ENCODE results near the gene PHC1.

PHC1 gene

DNA sequence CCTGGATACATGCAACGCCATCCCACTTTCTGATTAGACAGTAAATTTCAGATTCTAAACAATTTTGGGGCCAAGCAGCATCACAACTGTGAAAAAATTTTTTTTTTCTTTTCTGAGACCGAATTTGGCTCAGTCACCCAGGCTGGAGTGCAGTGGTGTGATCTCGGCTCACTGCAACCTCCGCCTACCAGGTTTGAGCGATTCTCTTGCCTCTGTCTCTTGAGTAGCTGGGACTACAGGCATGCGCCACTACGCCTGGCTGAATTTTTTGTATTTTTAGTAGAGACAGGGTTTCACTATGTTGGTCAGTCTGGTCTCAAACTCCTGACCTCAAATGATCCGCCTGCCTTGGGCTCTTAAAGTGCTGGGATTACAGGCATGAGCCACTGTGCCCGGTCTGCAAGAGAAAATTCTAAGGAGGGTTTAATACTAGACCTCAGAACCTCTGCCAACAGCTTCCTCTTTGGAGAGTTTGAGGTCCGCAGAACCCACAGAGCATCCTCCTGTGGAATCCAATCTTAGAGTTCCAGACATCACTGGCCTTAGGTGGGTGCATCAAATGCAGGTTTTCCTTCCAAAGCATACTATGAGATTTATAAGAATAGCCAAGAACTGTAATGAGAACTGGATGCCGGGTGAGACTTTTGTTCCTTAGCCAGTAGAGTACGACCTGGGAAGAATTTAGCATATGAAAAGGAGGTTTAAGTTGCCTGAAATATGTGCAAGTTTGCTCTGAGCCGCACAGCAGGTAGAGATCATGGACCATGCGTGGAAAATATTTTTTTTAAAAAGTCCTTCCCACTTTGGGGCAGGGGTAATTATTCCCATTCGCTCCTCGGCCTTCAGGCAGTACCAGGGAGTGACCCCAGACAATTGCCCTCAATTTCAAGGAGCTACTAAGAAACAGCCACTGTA, 7.8 kb upstream of the PHC1 start:
- CTCF ChIA-PET, result interaction anchor here (1.4 to 2.8 kb wide), 3 partner anchors 12 to 16 kb away, joined by 3 to 23 read pairs (median 5); no protein-coding TSS in a partner anchor
- no peak for DNase-seq (ENCODE audit: extremely low spot score)
- POLR2A ChIA-PET, result no interaction called here
- TF ChIP-seq, protein P1, sequence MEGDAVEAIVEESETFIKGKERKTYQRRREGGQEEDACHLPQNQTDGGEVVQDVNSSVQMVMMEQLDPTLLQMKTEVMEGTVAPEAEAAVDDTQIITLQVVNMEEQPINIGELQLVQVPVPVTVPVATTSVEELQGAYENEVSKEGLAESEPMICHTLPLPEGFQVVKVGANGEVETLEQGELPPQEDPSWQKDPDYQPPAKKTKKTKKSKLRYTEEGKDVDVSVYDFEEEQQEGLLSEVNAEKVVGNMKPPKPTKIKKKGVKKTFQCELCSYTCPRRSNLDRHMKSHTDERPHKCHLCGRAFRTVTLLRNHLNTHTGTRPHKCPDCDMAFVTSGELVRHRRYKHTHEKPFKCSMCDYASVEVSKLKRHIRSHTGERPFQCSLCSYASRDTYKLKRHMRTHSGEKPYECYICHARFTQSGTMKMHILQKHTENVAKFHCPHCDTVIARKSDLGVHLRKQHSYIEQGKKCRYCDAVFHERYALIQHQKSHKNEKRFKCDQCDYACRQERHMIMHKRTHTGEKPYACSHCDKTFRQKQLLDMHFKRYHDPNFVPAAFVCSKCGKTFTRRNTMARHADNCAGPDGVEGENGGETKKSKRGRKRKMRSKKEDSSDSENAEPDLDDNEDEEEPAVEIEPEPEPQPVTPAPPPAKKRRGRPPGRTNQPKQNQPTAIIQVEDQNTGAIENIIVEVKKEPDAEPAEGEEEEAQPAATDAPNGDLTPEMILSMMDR (IDR thresholded peaks at IDR 0.05; ENCODE audit: control extremely low read depth, extremely low read depth, low read depth, missing control alignments), result no peak

DNA sequence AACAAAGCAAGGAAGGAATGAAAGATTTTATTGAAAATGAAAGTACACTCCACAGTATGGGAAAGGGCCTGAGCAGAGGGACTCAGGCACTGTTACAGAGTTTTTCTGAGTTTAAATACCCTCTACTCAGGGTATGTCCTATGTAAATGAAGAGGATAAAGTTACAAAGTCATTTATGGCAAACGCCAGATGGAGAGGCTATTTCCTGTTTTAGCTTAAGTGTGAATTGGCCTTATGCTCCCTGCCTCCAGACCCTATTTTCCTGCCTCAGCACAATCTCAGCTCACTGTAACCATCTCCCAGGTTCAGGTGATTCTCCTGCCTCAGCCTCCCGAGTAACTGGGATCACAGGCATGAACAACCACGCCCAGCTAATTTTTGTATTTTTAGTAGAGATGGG, 6.8 kb upstream of the PHC1 start:
- TF ChIP-seq, protein P1 (IDR thresholded peaks at IDR 0.05; ENCODE audit: control extremely low read depth, extremely low read depth, low read depth, missing control alignments), result no peak
- POLR2A ChIA-PET, result interaction anchor here (0.6 kb wide), 1 partner anchor 191 kb away, joined by 5 read pairs; no protein-coding TSS in a partner anchor
- no peak for DNase-seq (ENCODE audit: extremely low spot score)
- CTCF ChIA-PET, result interaction anchor here (1.1 to 2.0 kb wide), 3 partner anchors 13 to 293 kb away, joined by 3 to 5 read pairs (median 3); no protein-coding TSS in a partner anchor

DNA sequence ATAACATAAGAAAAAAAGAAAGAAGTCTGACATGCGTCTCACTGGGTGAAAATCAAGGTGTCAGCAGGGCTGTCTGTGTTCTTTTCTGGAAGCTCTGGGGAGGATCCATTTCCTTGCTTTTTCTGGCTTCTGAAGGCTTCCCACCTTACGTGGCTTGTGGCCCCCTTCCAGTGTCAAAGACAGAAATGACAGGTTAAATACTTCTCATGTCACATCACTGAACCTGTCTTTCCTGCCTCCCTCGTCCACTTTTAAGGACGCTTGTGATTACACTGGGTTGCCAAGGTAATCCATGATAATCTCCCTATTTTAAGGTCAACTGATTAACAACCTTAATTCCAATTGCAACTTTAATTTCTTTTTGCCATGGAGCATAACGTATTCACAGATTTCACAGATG, 4.6 kb upstream of the PHC1 start:
- DNase-seq (ENCODE audit: extremely low spot score), result no peak
- ChIA-PET CTCF (interaction anchor here (0.8 to 1.0 kb wide), 2 partner anchors 9 to 20 kb away, joined by 3 read pairs; no protein-coding TSS in a partner anchor), POLR2A (no interaction called here)

GRCh38 chr12:8911606-8912268, 2.6 kb upstream of the PHC1 start:
- CTCF ChIA-PET, result interaction anchor here (1.1 to 2.6 kb wide), 5 partner anchors 15 to 122 kb away, joined by 3 to 8 read pairs (median 4); partner anchors contain the start of gene M6PR
- POLR2A ChIA-PET, result interaction anchor here (0.8 kb wide), 1 partner anchor 38 kb away, joined by 3 read pairs; the partner anchor contains the start of gene M6PR
- no peak for DNase-seq (ENCODE audit: extremely low spot score)
- TF ChIP-seq, protein P1 (IDR thresholded peaks at IDR 0.05; ENCODE audit: control extremely low read depth, extremely low read depth, low read depth, missing control alignments), result no peak

More for the DNA sequence above, 4.6 kb upstream of the PHC1 start:
- TF ChIP-seq, protein P1 (IDR thresholded peaks at IDR 0.05; ENCODE audit: control extremely low read depth, extremely low read depth, low read depth, missing control alignments), result no peak

DNA sequence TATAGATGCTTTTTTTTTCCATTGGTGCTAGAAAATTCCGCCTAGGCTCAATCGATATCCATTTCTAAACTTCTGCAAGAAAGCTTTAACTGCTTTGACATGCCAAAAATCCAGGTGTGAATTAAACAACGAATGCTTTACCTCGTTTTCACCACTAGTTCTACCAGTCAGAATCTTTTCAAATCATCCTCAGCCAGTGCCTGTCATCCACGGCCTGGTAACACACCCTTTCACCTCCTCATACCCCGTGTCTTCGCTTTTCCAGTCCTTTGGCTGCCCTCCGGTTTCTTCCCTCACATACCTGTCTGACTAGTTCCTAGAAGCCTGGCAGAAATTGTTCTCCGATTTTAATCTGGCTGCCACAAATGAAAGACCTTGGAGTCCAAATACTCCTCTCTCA, 1.4 kb upstream of the PHC1 start:
- TF ChIP-seq, protein P1 (IDR thresholded peaks at IDR 0.05; ENCODE audit: control extremely low read depth, extremely low read depth, low read depth, missing control alignments), result no peak
- DNase-seq (ENCODE audit: extremely low spot score), result no peak
- ChIA-PET POLR2A (no interaction called here), CTCF (interaction anchor here (0.8 to 2.6 kb wide), 7 partner anchors 17 to 179 kb away, joined by 3 to 8 read pairs (median 4); partner anchors contain the start of gene M6PR)

DNA sequence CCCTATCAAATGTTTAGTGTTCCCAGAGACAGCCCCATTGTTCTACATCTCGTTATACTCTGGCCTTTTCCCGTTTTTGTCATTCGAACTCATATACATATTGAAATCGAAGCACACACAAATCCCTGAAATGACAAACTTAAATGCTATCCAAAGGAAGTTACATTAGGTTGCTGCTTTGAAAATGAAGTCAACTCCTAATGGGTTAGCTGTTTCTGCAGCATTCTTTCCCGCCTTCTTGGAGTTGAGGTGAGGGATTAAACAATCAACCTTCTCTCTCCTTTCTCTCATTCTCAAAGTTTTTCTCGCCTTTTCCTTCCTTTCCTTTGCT, 642 bp upstream of the PHC1 start:
- ChIA-PET POLR2A (no interaction called here), CTCF (interaction anchor here (1.5 to 3.4 kb wide), 4 partner anchors 23 to 305 kb away, joined by 4 to 12 read pairs (median 10); partner anchors contain the start of gene M6PR)
- TF ChIP-seq, protein P1 (IDR thresholded peaks at IDR 0.05; ENCODE audit: control extremely low read depth, extremely low read depth, low read depth, missing control alignments), result no peak
- no peak for DNase-seq (ENCODE audit: extremely low spot score)
